Measurements from ENCODE around the gene PLEKHN1. TPM values are rescaled to one million over a fixed set of nuclear protein-coding genes. Genes with fewer than 3 reads are reported as not detected.

Gene PLEKHN1
- total RNA-seq, 1 experiment from 2014 or later = 7.9 TPM

- BruUV-seq (replicated peaks) = no TSS peak
- DNase-seq (ENCODE audit: unreplicated experiment) = no peak
- Mint-ChIP-seq H3K9me3 (ENCODE audit: unreplicated experiment) (peaks cover 11% of the 10 kb centered on the region), H3K27ac (ENCODE audit: low read depth, unreplicated experiment) (no peak overlapping the region), H3K4me1 (ENCODE audit: insufficient read depth, unreplicated experiment) (peaks cover 7% of the 10 kb centered on the region), H3K27me3 (ENCODE audit: insufficient read depth, unreplicated experiment) (no peaks in the 10 kb centered on the region), H3K4me3 (ENCODE audit: unreplicated experiment) (no peak overlapping the region), H3K36me3 (ENCODE audit: insufficient read depth, unreplicated experiment) (no peaks in the 10 kb centered on the region)
- ChIA-PET POLR2A (interaction anchor here (1.4 kb wide), 1 partner anchor 12 kb away, joined by 3 read pairs; no protein-coding TSS in a partner anchor), CTCF (interaction anchor here (1.6 to 4.8 kb wide), 2 partner anchors 12 to 24 kb away, joined by 3 to 34 read pairs; partner anchors contain the start of gene AGRN)
- intact Hi-C loops (cut with micrococcal nuclease) = no loop called here
- TF ChIP-seq, protein P1, sequence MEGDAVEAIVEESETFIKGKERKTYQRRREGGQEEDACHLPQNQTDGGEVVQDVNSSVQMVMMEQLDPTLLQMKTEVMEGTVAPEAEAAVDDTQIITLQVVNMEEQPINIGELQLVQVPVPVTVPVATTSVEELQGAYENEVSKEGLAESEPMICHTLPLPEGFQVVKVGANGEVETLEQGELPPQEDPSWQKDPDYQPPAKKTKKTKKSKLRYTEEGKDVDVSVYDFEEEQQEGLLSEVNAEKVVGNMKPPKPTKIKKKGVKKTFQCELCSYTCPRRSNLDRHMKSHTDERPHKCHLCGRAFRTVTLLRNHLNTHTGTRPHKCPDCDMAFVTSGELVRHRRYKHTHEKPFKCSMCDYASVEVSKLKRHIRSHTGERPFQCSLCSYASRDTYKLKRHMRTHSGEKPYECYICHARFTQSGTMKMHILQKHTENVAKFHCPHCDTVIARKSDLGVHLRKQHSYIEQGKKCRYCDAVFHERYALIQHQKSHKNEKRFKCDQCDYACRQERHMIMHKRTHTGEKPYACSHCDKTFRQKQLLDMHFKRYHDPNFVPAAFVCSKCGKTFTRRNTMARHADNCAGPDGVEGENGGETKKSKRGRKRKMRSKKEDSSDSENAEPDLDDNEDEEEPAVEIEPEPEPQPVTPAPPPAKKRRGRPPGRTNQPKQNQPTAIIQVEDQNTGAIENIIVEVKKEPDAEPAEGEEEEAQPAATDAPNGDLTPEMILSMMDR (IDR thresholded peaks at IDR 0.05; ENCODE audit: unreplicated experiment) = no peak
Measured at GRCh38 chr1:995665-996633, 29.7 kb downstream of the PLEKHN1 start.

GRCh38 chr1:996851-997712, 30.8 kb downstream of the PLEKHN1 start:
- H3K27ac Mint-ChIP-seq (ENCODE audit: low read depth, unreplicated experiment) = no peak overlapping the region
- H3K27me3 Mint-ChIP-seq (ENCODE audit: insufficient read depth, unreplicated experiment) = no peaks in the 10 kb centered on the region
- peaks cover 12% of the 10 kb centered on the region for H3K4me1 Mint-ChIP-seq (ENCODE audit: insufficient read depth, unreplicated experiment)
- intact Hi-C loops (cut with micrococcal nuclease) = no loop called here
- H3K4me3 Mint-ChIP-seq (ENCODE audit: unreplicated experiment) = no peak overlapping the region
- peaks cover 7% of the 10 kb centered on the region for H3K9me3 Mint-ChIP-seq (ENCODE audit: unreplicated experiment)
- no peak for DNase-seq (ENCODE audit: unreplicated experiment)
- TF ChIP-seq, protein P1 (IDR thresholded peaks at IDR 0.05; ENCODE audit: unreplicated experiment) = no peak
- ChIA-PET CTCF (interaction anchor here (0.6 to 1.1 kb wide), 2 partner anchors 13 to 371 kb away, joined by 3 to 5 read pairs; no protein-coding TSS in a partner anchor), POLR2A (interaction anchor here (0.6 kb wide), 1 partner anchor 31 kb away, joined by 3 read pairs; the partner anchor contains the start of gene PLEKHN1)
- BruUV-seq (replicated peaks) = no TSS peak
- H3K36me3 Mint-ChIP-seq (ENCODE audit: insufficient read depth, unreplicated experiment) = no peaks in the 10 kb centered on the region

DNA sequence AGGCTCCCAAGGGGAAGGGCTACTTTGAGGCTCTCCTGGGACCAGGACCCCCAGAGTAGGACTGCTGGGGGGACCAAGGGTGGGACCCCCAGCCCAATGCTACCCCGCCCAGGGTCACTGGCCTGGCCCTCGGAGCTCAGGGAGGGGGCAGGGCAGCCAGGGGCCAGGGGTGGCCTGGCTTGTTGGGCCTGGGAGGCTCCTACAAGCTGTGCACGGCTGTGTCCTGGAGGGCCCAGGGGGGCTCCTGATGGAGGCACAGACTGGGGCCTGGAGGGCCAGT, 31.4 kb downstream of the PLEKHN1 start:
- no peak for DNase-seq (ENCODE audit: unreplicated experiment)
- ChIA-PET POLR2A (interaction anchor here (0.6 kb wide), 1 partner anchor 31 kb away, joined by 3 read pairs; the partner anchor contains the start of gene PLEKHN1), CTCF (interaction anchor here (0.6 to 1.1 kb wide), 2 partner anchors 13 to 371 kb away, joined by 3 to 5 read pairs; no protein-coding TSS in a partner anchor)
- Mint-ChIP-seq H3K36me3 (ENCODE audit: insufficient read depth, unreplicated experiment) (no peaks in the 10 kb centered on the region), H3K9me3 (ENCODE audit: unreplicated experiment) (peaks cover 1% of the 10 kb centered on the region), H3K4me1 (ENCODE audit: insufficient read depth, unreplicated experiment) (peaks cover 13% of the 10 kb centered on the region), H3K27me3 (ENCODE audit: insufficient read depth, unreplicated experiment) (no peaks in the 10 kb centered on the region), H3K4me3 (ENCODE audit: unreplicated experiment) (no peak overlapping the region), H3K27ac (ENCODE audit: low read depth, unreplicated experiment) (no peak overlapping the region)
- TF ChIP-seq, protein P1 (IDR thresholded peaks at IDR 0.05; ENCODE audit: unreplicated experiment) = no peak
- intact Hi-C loops (cut with micrococcal nuclease) = no loop called here
- no TSS peak for BruUV-seq (replicated peaks)
